Omental fat pad (tissue), 4 donors: ENCODE data around the gene CST11. TPM values are rescaled to one million over a fixed set of nuclear protein-coding genes. Genes with fewer than 3 reads are reported as not detected.

Experiments
- ATAC-seq: fragments of 150-250 bp; one replicate; pipeline ENCODE4 v1.9.1; 2016; ENCODE audit warnings: mild to moderate bottlenecking, moderate library complexity; ENCODE audit not compliant: low FRiP score
- DNase-seq: peaks from one replicate; pipeline ENCODE4 v3.0.0-alpha.2; 2019; ENCODE audit warnings: low spot score
- total RNA-seq, 4 donors: library from RNA; depleted of rRNA; stranded (reverse); fragments of >200 nt; gene quantifications; one replicate each; pipeline ENCODE4 v1.1.0, GENCODE V29; 2016
- TF ChIP-seq, protein P1 (sequence below), 3 donors: fragments of 450-650 bp; IDR thresholded peaks; one replicate each; pipeline ENCODE4 v1.5.1; 2016 to 2017; ENCODE audit warnings: antibody characterized with exemption in 3 of 3, mild to moderate bottlenecking in 3 of 3, moderate library complexity in 2 of 3

Gene CST11
- total RNA-seq, 4 donors from 2014 or later = not detected

GRCh38 chr20:23437126-23437899 lies 15.4 kb downstream of the CST11 start:
- TF ChIP-seq, protein P1, sequence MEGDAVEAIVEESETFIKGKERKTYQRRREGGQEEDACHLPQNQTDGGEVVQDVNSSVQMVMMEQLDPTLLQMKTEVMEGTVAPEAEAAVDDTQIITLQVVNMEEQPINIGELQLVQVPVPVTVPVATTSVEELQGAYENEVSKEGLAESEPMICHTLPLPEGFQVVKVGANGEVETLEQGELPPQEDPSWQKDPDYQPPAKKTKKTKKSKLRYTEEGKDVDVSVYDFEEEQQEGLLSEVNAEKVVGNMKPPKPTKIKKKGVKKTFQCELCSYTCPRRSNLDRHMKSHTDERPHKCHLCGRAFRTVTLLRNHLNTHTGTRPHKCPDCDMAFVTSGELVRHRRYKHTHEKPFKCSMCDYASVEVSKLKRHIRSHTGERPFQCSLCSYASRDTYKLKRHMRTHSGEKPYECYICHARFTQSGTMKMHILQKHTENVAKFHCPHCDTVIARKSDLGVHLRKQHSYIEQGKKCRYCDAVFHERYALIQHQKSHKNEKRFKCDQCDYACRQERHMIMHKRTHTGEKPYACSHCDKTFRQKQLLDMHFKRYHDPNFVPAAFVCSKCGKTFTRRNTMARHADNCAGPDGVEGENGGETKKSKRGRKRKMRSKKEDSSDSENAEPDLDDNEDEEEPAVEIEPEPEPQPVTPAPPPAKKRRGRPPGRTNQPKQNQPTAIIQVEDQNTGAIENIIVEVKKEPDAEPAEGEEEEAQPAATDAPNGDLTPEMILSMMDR (IDR thresholded peaks at IDR 0.05) = no peak
- ATAC-seq (no peak), DNase-seq (no peak)

DNA sequence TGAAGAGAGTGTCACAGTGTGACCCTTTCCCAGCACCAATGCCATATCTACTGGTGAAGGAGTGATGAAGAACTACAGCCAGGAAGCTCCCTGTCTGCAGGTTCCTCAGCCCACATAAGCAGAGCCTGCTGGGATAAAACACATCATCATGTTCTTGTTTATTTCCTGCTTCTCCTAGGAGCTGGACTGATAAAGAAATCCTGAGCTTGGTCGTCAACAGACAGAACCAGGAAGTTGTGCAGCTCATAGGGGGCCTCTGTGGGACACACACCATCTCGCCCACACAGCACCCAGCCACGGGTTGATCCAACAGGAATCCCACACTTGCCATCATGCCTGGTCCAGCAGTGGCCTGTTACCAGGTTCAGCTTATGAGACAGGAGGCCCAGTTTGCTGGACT lies 16.0 kb downstream of the CST11 start:
- no peak for DNase-seq
- no peak for ATAC-seq
- TF ChIP-seq, protein P1 (IDR thresholded peaks at IDR 0.05) = no peak

DNA sequence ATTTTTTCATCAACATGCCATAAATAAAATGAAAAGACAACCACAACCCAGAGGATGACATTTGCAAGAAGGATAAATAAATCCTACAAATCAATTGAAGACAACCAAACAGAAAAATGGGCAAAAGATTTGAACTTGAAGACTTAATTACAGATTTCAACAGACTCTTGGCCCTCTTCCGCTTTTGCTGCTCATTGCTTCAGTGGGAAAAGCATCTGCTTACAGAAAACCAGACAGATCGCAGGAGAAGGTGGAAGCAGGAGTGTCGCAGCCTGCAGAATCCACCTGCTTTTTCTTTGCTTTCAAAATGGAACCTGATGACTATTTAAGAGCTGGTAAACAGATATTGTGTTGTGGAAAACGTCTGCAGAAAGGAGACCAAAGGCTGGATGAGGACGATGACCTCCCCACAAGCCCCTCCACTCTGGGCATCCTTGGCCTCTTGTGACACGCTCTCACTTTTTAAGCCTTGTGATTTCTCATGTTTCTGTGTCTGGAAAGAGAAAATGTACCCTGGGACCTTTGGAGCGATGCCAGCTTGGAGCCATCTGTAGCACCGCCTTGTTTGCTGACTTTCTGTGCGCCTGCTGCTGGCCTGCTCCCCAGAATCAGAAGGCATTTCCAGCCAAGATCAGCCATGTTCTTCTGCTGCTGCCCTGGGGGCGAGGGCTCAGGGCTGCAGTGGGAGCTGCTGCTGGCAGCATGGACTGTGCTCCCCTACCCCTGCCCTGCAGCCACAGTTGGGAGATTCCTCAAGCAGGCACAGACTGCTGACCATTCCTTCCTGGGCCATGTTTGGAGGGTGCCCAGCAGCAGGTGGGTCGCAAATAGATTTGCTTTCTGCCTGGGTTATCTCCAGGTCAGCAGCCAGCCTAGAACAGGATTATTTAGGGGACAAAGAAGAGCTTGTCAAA lies 16.8 kb downstream of the CST11 start:
- TF ChIP-seq, protein P1 (IDR thresholded peaks at IDR 0.05) = no peak
- DNase-seq (no peak), ATAC-seq (no peak)

DNA sequence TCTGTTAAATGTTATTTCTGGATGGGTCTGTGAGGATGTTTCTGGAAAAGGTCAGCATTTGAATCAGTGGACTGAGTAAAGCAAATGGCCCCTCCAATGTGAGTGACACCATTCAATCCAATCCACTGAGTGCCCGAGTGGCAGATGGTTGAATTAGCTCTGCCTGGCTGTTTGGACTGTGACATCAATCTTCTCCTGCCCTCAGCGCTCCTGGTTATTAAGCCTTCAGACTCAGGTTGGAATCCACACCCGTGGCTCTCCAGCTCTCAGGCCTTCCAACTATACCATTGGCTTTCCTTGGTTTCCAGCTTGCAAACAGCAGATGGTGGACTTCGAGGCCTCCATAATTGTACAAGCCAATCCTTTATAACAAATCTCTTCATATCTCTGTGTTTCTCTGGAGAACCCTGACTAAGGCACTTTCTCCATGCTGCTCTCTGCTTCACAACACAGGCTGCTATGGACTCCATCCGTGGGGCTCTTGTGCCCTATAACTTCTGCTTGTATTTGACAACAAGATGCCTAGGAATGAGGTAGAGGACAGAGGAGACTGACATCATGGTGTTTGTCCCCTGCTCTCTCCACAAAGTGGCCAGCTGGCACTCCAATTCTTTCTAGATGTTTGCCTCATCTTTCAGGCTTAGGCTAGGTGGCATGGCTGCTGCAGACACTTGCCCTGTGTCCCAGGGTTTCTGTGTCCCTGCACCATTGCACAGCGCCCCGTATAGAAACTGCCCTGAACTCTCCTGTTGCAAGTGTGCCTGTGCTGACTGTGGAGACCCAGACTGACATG lies 18.0 kb downstream of the CST11 start:
- ATAC-seq (no peak), DNase-seq (no peak)
- TF ChIP-seq, protein P1 (IDR thresholded peaks at IDR 0.05) = no peak

DNA sequence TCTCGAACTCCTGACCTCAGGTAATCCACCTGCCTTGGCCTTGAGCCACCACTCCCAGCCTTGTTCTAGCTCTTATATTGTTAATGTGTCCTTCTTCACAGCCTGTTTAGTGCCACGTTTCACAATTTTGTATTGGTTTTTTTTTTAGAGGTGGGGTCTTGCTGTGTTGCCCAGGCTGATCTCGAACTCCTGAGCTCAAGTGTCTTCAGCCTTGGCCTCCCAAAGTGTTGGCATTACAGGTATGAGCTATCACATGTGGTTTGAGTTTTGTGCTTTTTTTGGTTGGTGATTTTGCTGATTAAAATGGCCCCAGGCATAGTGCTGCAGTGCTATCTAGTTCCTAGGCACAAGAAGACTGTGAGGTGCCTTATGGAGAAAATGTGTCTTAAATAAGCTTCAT lies 19.0 kb downstream of the CST11 start:
- DNase-seq (no peak), ATAC-seq (no peak)
- TF ChIP-seq, protein P1 (IDR thresholded peaks at IDR 0.05) = no peak

- DNase-seq (no peak), ATAC-seq (no peak)
- TF ChIP-seq, protein P1 (IDR thresholded peaks at IDR 0.05) = no peak
These were observed 27.5 kb downstream of the CST11 start for GRCh38 chr20:23425129-23425528.
